Measurements from ENCODE around the gene NDOR1.

Gene NDOR1

GRCh38 chr9:137167747-137168572, 37.5 kb upstream of the NDOR1 start:
- peak; percentile 75 for DNase-seq

DNA sequence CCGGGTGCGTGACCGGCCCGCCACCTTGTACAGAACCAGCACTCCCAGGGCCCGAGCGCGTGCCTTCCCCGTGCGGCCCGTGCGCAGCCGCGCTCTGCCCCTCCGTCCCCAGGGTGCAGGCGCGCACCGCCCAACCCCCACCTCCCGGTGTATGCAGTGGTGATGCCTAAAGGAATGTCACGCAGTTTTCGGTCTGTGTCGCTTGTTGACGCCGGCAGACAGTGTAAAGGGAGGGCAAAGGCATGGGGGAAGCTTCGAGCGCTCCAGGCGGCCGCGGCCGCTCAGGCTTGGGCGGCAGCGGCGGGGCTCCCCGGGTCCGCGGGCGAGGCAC, 37.0 kb upstream of the NDOR1 start:
- peak; percentile 66 for DNase-seq

GRCh38 chr9:137168904-137169856, 36.3 kb upstream of the NDOR1 start:
- peak; percentile 75 for DNase-seq

DNA sequence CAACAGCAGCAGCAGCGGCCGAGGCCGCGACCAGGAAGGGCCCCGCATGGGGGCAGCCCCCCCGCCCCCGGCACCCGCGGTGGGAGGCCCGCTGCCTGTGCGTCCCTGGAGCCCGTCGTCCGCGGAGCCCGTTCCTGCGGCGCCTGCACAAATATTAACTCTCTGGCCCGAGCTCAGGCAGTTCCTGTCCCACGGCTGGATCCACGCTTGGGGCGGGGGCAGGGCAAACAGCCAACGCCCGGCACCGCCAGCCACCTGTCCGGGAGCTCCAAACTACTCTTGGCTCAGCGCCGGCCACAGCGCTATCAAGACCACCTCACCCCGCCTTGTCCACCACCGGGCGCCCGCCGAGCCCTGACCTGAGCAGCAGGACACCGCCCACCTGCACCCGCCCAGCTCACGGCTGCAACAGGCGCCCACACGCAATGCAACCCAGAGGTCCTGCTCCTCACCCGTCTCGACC, 35.6 kb upstream of the NDOR1 start, which contains the start of gene LRRC26:
LRRC26 (minus strand) TSS at position 156 of the 463 bp plus-strand sequence; CDS start at position 48, 108 bp downstream.
- no peak for DNase-seq

- no peak for DNase-seq
Measured at GRCh38 chr9:137170486-137171148, 34.9 kb upstream of the NDOR1 start.

GRCh38 chr9:137171149-137171900, 34.2 kb upstream of the NDOR1 start:
- DNase-seq, result no peak

DNA sequence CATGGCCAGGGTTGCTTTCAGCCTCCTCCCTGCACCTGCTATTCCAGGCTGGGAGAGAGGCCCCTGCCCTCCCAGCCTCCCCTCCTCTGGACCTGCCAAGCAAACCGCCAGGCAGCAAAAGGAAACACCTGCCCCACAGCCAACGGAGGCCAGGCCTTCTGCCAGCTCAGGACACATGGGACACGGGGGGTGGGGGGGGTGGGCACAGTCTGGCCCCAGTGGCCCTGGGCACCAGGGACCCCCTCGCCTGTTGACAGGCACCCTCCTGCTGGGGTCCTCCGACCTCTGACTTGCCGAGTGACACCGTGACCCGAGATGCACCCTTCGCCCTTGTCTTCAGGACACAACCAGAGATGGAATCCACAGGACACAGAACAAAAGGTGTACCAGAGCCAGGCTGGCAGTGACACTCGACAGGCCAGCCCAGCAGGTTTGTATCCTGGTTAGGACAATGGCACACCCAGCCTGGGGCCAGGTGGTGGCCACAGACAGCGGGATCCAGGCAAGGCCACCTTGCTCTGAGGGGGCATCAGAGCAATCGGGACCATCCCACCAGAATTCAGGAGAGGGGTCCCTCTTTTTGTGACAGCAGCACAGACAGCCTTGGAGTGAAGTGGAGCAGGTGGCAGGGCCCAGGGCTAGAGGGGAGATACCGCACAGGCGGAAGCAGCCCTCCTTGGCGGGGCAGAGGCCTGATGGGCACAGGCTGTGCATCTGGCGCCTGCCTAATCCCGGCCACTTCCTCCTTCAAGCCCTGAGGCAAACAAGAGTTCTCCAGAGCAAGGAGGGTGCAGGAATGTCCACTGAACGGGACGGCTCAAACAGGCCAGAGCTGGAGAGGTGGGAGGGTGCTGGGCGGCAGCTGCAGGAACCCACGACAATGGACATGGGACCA, 32.4 kb upstream of the NDOR1 start:
- no peak for DNase-seq

DNA sequence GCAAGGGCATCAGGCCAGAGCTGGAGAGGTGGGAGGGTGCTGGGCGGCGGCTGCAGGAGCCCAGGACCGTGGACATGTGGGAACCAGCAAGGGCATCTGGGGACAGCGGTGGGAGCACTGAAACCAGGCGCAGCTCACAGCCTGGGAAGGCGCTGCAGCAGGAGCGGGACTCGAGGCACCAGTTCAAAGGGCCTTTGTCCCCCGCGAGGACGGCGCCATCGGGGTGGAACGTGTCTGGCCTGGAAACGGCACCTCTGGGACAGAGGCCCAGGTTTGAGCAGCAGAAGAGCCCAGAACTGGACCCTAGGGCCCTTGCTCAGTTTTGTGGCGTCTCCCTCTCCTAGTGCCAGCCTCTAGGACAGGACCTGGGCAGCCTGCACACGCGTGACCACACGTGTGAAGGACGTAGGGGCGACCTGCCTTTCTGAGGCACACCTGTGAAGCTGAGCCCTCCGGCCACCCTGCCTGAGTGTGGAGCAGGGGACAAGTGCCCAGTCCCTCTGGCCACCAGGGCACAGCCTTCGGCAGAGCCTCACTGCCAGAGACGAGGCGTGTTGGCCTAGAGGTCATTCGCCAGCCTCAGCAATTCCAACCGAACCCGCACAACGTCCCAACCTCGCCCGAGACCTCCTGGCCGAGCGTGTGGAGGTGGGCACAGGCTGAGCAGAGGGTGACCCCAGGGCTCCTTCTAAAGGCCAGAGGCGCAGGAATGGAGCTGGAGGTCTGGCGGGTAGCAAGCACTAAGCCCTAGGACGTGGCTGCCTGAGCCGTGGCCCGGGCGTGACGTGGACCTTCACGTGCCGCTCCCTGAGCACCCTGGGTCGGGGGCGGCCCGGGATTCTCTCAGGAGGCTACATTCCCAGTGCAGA, 31.5 kb upstream of the NDOR1 start:
- DNase-seq, result no peak

GRCh38 chr9:137174722-137175293, 30.7 kb upstream of the NDOR1 start:
- DNase-seq, result no peak

- no peak for DNase-seq
Measured at GRCh38 chr9:137175345-137175961, 30.0 kb upstream of the NDOR1 start.

- DNase-seq, result no peak
Measured at GRCh38 chr9:137176302-137177182, 29.0 kb upstream of the NDOR1 start.

DNA sequence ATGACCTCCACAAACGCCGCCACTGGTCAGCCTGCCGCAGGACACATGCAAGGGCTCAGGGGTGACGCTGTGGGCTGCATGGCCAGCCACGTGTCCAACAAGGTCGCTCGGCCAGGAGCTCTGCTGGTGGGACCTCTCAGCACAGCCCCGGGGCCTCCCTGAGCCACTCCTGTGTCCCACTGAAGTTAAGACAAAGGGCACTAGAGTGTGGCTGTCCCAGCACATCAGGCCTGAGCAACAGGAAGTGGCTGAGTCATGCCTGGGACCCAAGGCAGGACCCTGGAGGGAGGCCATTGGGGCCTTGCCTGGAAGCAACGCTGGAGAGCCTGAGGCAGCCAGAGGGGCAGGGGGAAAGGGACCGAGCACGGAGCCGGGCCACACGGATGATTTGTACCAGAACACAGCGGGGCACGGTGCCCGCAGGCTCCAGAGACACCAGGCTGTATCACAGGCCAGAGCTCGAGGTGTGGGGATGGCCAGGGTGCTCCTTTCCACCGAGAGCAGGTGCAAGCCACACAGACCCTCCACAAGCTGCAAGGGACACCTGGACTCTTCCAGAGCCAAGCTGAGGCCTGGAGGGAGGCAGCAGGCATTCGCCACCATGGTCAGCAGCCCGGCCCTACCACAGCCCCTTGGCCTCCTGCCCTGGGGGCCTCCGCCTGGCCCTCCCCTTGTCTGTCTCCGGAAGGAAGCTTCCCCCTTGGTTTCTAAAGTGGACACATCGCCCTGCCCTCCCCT, 27.1 kb upstream of the NDOR1 start:
- no peak for DNase-seq

GRCh38 chr9:137178939-137179630, 26.4 kb upstream of the NDOR1 start:
- no peak for DNase-seq

GRCh38 chr9:137179761-137180160, 25.7 kb upstream of the NDOR1 start:
- DNase-seq, result no peak

GRCh38 chr9:137180491-137180890, 25.0 kb upstream of the NDOR1 start:
- no peak for DNase-seq

DNA sequence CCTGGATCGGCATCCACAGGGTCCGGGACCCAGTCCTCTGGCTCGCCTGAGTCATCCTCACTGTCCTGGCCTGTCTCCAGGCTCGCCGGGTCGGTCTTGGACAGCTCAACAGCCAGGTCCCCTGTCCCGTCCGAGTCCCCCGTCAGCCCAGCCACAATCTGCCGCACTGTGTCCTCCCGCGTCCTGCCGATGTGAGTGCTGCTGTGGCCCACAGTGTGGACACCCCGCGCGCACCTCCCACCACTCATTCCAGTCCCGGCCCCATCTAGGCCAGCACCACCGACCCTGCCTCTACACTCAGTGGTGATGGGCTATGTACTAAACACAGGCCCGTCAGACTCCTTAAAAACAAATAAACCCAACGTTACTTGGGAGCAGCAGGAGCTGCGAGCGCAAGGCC, 23.8 kb upstream of the NDOR1 start:
- DNase-seq, result no peak

GRCh38 chr9:137182836-137183235, 22.7 kb upstream of the NDOR1 start:
- no peak for DNase-seq
